ENCODE measurements around the gene TMEM170B.

Gene TMEM170B

GRCh38 chr6:11537229-11538051 is at the start of gene TMEM170B:
TSS of gene TMEM170B (plus strand) at chr6:11537749. CDS start at chr6:11538278, 529 bp downstream.
- TF ChIP-seq GLIS3 (CRISPR knock-in tag; IDR thresholded peaks at IDR 0.05) (no peak), RARB (CRISPR knock-in tag; IDR thresholded peaks at IDR 0.05) (no peak), PATZ1 (CRISPR knock-in tag; IDR thresholded peaks at IDR 0.05; ENCODE audit: borderline replicate concordance) (no peak), ZFP30 (CRISPR knock-in tag; IDR thresholded peaks at IDR 0.05) (no peak), ESRRG (CRISPR knock-in tag; IDR thresholded peaks at IDR 0.05) (no peak), ZFP3 (CRISPR knock-in tag; IDR thresholded peaks at IDR 0.05) (no peak), ISL1 (CRISPR knock-in tag; IDR thresholded peaks at IDR 0.05) (no peak), CSDC2 (CRISPR knock-in tag; IDR thresholded peaks at IDR 0.05) (no peak), TSHZ2 (CRISPR knock-in tag; IDR thresholded peaks at IDR 0.05) (peak; percentile 72; the same call in 1 of the 2 replicates), SNAI2 (CRISPR knock-in tag; IDR thresholded peaks at IDR 0.05) (peak; percentile 64; the same call in 1 of the 2 replicates), ZNF8 (CRISPR knock-in tag; IDR thresholded peaks at IDR 0.05) (no peak)
- TF ChIP-seq, protein P1, sequence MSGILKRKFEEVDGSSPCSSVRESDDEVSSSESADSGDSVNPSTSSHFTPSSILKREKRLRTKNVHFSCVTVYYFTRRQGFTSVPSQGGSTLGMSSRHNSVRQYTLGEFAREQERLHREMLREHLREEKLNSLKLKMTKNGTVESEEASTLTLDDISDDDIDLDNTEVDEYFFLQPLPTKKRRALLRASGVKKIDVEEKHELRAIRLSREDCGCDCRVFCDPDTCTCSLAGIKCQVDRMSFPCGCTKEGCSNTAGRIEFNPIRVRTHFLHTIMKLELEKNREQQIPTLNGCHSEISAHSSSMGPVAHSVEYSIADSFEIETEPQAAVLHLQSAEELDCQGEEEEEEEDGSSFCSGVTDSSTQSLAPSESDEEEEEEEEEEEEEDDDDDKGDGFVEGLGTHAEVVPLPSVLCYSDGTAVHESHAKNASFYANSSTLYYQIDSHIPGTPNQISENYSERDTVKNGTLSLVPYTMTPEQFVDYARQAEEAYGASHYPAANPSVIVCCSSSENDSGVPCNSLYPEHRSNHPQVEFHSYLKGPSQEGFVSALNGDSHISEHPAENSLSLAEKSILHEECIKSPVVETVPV (CRISPR knock-in tag; IDR thresholded peaks at IDR 0.05), result no peak
- ATAC-seq, result peak; percentile 99

DNA sequence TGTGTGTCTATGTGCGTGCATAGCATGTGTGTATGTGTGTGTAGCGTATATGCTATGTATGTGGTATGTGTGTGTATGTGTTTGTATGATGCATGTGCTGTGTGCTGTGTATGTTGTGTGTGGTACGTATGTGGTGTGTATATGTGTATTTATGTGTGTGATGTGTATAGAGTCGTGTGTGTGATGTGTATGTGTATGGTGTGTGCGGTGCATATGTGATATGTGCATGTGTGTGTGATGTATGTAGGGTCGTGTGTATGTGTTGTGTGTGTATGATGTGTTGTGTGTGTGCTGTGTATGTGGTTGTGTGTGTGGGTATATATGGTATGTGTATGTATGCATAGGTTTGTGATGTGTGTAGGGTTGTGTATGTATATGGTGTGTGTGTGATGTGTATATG is 46.6 kb upstream of the TMEM170B start:
- TF ChIP-seq GLIS3 (CRISPR knock-in tag; IDR thresholded peaks at IDR 0.05) (no peak), SNAI2 (CRISPR knock-in tag; IDR thresholded peaks at IDR 0.05) (no peak), TSHZ2 (CRISPR knock-in tag; IDR thresholded peaks at IDR 0.05) (no peak), ESRRG (CRISPR knock-in tag; IDR thresholded peaks at IDR 0.05) (no peak), ARNTL (CRISPR knock-in tag; IDR thresholded peaks at IDR 0.05; ENCODE audit: borderline replicate concordance, low read depth) (no peak), TCF4 (CRISPR knock-in tag; IDR thresholded peaks at IDR 0.05; ENCODE audit: borderline replicate concordance) (no peak), ZNF565 (CRISPR knock-in tag; conservative IDR thresholded peaks at IDR 0.05; ENCODE audit: low read depth) (no peak), CSDC2 (CRISPR knock-in tag; IDR thresholded peaks at IDR 0.05) (no peak), ZFP3 (CRISPR knock-in tag; IDR thresholded peaks at IDR 0.05) (no peak), PATZ1 (CRISPR knock-in tag; IDR thresholded peaks at IDR 0.05; ENCODE audit: borderline replicate concordance) (no peak), TOX (CRISPR knock-in tag; IDR thresholded peaks at IDR 0.05; ENCODE audit: borderline replicate concordance) (no peak), ISL1 (CRISPR knock-in tag; IDR thresholded peaks at IDR 0.05) (no peak), OSR1 (CRISPR knock-in tag; IDR thresholded peaks at IDR 0.05) (no peak), ZFP30 (CRISPR knock-in tag; IDR thresholded peaks at IDR 0.05) (no peak), CREB5 (CRISPR knock-in tag; IDR thresholded peaks at IDR 0.05; ENCODE audit: low read depth) (no peak)
- TF ChIP-seq, protein P1 (CRISPR knock-in tag; IDR thresholded peaks at IDR 0.05), result no peak
- ATAC-seq, result no peak
